NB4 (cell line): ENCODE results near the gene AIFM3.

ENCODE experiments used
- DNase-seq: peaks from one replicate; pipeline ENCODE4 v3.0.0; 2010; ENCODE audit warnings: low read depth
- H3K4me3 ChIP-seq: one replicate; pipeline ENCODE4 v1.5.1; 2011; ENCODE audit warnings: mild to moderate bottlenecking, low read depth, low read length, moderate library complexity
- MYC ChIP-seq: IDR thresholded peaks from 2 replicates; pipeline ENCODE4 v1.6.1; 2011; ENCODE audit warnings: low read depth, low read length
- POLR2A ChIP-seq: IDR thresholded peaks from 2 replicates; pipeline ENCODE4 v1.6.1; 2011; ENCODE audit warnings: mild to moderate bottlenecking; ENCODE audit not compliant: insufficient read length; ENCODE audit errors: extremely low read depth
- TF ChIP-seq, protein P1 (sequence below): IDR thresholded peaks from 2 replicates; pipeline ENCODE4 v1.6.1; 2011; ENCODE audit warnings: low read depth, low read length
- TF ChIP-seq, protein P2 (sequence below): IDR thresholded peaks from one replicate; pipeline ENCODE4 v1.5.1; 2012; ENCODE audit warnings: low read depth, low read length

The AIFM3 gene

DNA sequence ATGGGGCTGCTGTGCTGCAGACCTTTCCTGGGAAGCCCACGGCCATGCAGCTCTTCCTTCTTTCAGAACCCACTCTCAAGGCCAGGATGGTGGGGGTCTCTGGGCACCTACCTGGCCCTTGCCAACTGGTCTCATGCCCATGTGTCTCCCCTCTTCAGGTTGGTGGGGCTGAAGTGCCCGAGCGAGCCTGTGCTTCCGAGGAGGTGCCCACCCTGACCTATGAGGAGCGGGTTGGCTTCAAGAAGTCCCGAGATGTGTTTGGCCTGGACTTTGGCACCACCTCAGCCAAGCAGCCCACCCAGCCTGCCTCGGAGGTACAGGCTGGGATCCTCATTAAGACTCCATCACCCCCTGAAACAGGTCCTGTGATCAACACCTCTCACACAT, 25.0 kb downstream of the AIFM3 start:
- DNase-seq: no peak
- H3K4me3 ChIP-seq: no peak overlapping the region
- no peak for TF ChIP-seq MYC
- TF ChIP-seq, protein P1, sequence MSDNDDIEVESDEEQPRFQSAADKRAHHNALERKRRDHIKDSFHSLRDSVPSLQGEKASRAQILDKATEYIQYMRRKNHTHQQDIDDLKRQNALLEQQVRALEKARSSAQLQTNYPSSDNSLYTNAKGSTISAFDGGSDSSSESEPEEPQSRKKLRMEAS: no peak
- TF ChIP-seq POLR2A: no peak
- TF ChIP-seq, protein P2, sequence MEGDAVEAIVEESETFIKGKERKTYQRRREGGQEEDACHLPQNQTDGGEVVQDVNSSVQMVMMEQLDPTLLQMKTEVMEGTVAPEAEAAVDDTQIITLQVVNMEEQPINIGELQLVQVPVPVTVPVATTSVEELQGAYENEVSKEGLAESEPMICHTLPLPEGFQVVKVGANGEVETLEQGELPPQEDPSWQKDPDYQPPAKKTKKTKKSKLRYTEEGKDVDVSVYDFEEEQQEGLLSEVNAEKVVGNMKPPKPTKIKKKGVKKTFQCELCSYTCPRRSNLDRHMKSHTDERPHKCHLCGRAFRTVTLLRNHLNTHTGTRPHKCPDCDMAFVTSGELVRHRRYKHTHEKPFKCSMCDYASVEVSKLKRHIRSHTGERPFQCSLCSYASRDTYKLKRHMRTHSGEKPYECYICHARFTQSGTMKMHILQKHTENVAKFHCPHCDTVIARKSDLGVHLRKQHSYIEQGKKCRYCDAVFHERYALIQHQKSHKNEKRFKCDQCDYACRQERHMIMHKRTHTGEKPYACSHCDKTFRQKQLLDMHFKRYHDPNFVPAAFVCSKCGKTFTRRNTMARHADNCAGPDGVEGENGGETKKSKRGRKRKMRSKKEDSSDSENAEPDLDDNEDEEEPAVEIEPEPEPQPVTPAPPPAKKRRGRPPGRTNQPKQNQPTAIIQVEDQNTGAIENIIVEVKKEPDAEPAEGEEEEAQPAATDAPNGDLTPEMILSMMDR: no peak

- H3K4me3 ChIP-seq: no peak overlapping the region
- no peak for DNase-seq
- TF ChIP-seq POLR2A: no peak
- TF ChIP-seq, protein P2: no peak
- TF ChIP-seq MYC: no peak
- TF ChIP-seq, protein P1: no peak
These were observed 25.6 kb downstream of the AIFM3 start for GRCh38 chr22:20992456-20993303.

DNA sequence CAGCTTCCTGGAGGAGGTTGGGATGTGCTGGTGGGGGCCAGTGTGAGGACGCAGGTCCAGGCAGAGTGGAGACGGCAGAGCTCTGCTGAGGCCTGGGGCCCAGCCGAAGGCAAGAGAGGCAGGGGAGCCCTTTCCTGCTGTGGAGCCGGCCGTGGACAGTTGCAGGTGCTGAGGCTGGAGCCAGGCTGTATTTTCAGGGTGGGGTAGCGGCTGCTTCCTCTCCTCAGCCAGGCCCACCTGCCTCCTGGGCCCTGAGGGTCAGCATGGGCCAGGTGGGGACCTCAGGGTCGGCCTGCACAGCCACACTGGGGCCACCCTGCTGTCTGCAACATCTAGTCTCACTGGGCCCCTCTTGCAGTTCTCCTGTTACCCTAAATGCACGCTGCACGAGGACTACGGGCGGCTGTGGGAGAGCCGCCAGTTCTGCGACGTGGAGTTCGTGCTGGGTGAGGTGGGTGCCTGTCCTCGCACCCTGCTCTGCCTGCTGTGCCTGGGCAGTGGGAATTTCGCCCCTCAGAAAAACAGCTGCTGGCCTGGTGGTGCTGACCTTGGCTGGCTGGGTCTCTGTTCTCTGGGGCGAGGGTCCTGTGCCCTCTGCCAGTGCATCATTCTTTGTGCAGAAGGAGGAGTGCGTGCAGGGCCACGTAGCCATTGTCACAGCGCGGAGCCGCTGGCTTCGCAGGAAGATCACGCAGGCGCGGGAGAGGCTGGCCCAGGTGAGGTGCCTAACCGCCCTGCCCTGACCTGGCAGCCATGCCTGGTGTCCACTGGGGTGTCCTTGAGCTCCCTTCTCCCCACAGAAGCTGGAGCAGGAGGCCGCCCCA, 26.5 kb downstream of the AIFM3 start:
- no peak for DNase-seq

GRCh38 chr22:20994128-20994901, 27.3 kb downstream of the AIFM3 start:
- H3K4me3 ChIP-seq: no peak overlapping the region
- no peak for DNase-seq
- TF ChIP-seq MYC (no peak), POLR2A (no peak)
- TF ChIP-seq, protein P2: no peak
- TF ChIP-seq, protein P1: no peak

More for the DNA sequence above, 26.5 kb downstream of the AIFM3 start:
- H3K4me3 ChIP-seq: no peak overlapping the region
- TF ChIP-seq POLR2A (no peak), MYC (no peak)
- TF ChIP-seq, protein P2: no peak
- TF ChIP-seq, protein P1: no peak

GRCh38 chr22:20994902-20995241, 27.8 kb downstream of the AIFM3 start:
- no peak for DNase-seq
- H3K4me3 ChIP-seq: no peak overlapping the region
- no peak for TF ChIP-seq MYC
- TF ChIP-seq, protein P2: no peak
- no peak for TF ChIP-seq POLR2A
- TF ChIP-seq, protein P1: no peak
